SU-DHL-6 (cell line): ENCODE data around the gene MED27.

Source experiments
- H2AFZ ChIP-seq: fragments of 200-600 bp; sonication (generic); 2 replicates; pipeline ENCODE4 v1.6.1; 2014; ENCODE audit warnings: low read depth, mild to moderate bottlenecking, moderate library complexity, mixed read lengths, antibody characterized with exemption, low read length; ENCODE audit not compliant: severe bottlenecking
- H3F3A ChIP-seq: fragments of 200-600 bp; shearing (Covaris generic); 2 replicates; pipeline ENCODE4 v1.6.0; 2016; ENCODE audit warnings: antibody characterized with exemption, mild to moderate bottlenecking; ENCODE audit not compliant: insufficient read depth
- H3K27ac ChIP-seq: fragments of 200-600 bp; sonication (generic); 2 replicates; pipeline ENCODE4 v1.5.1; 2016; ENCODE audit warnings: low read depth, mild to moderate bottlenecking, low read length, moderate library complexity, mixed read lengths
- H3K27me3 ChIP-seq: fragments of 200-600 bp; sonication (generic), shearing (Covaris generic); 2 replicates; pipeline ENCODE4 v1.6.0; 2014; ENCODE audit warnings: mild to moderate bottlenecking, low read length
- H3K36me3 ChIP-seq: fragments of 200-600 bp; sonication (generic); 2 replicates; pipeline ENCODE4 v1.6.1; 2014; ENCODE audit warnings: mild to moderate bottlenecking, low read length, mixed read lengths
- H3K4me2 ChIP-seq: fragments of 300-600, 200-600 bp; shearing (Covaris generic), sonication (generic); 2 replicates; pipeline ENCODE4 v1.6.0; 2014; ENCODE audit warnings: low read length, low read depth, mild to moderate bottlenecking; ENCODE audit not compliant: poor library complexity, severe bottlenecking
- H3K4me3 ChIP-seq: fragments of 200-600 bp; sonication (generic); 2 replicates; pipeline ENCODE4 v1.5.1; 2014; ENCODE audit warnings: antibody characterized with exemption, low read length, mild to moderate bottlenecking, mixed read lengths; ENCODE audit not compliant: insufficient read depth, poor library complexity, severe bottlenecking
- H3K79me2 ChIP-seq: fragments of 200-600 bp; sonication (generic); 2 replicates; pipeline ENCODE4 v1.6.1; 2014; ENCODE audit warnings: mild to moderate bottlenecking, low read length, moderate library complexity; ENCODE audit not compliant: insufficient read depth
- H3K9ac ChIP-seq: fragments of 200-600 bp; sonication (generic); 2 replicates; pipeline ENCODE4 v1.7.0; 2014; ENCODE audit warnings: mild to moderate bottlenecking, low read length
- H3K9me2 ChIP-seq: fragments of 200-600 bp; sonication (generic); replicated peaks from 2 replicates; pipeline ENCODE4 v1.6.1; 2014; ENCODE audit warnings: low read length; ENCODE audit not compliant: insufficient read depth
- H3K9me3 ChIP-seq: fragments of 200-600 bp; sonication (generic); 2 replicates; pipeline ENCODE4 v1.6.1; 2014; ENCODE audit warnings: low read length, mixed read lengths; ENCODE audit not compliant: insufficient read depth
- H4K20me1 ChIP-seq: fragments of 200-600 bp; sonication (generic); 2 replicates; pipeline ENCODE4 v1.6.1; 2014; ENCODE audit warnings: low read depth, mild to moderate bottlenecking, antibody characterized with exemption, low read length, moderate library complexity, mixed read lengths
- EZH2phosphoT487 ChIP-seq: fragments of 200-600 bp; sonication (generic), shearing (Covaris generic); conservative IDR thresholded peaks from 2 replicates; pipeline ENCODE4 v1.6.1; 2018; ENCODE audit warnings: mild to moderate bottlenecking, antibody characterized with exemption, low read length, moderate library complexity, mixed read lengths
- TF ChIP-seq, protein P1 (sequence below): fragments of 200-600 bp; sonication (generic); IDR thresholded peaks from one replicate; pipeline ENCODE4 v1.5.1; 2017; ENCODE audit warnings: antibody characterized with exemption, mild to moderate bottlenecking, low read length, moderate library complexity; ENCODE audit not compliant: insufficient read depth, poor library complexity, severe bottlenecking

The MED27 gene

GRCh38 chr9:132000659-132001058, 79.0 kb downstream of the MED27 start:
- Histone ChIP-seq H3F3A (no peaks in the 10 kb centered on the region), H3K9ac (no peak overlapping the region), H3K27me3 (no peaks in the 10 kb centered on the region), H4K20me1 (no peaks in the 10 kb centered on the region), H3K9me2 (no peaks in the 10 kb centered on the region), H3K36me3 (no peaks in the 10 kb centered on the region), H2AFZ (no peak overlapping the region), H3K4me3 (no peak overlapping the region), H3K9me3 (no peaks in the 10 kb centered on the region), H3K4me2 (no peak overlapping the region), H3K27ac (no peak overlapping the region), H3K79me2 (no peaks in the 10 kb centered on the region)
- TF ChIP-seq, protein P1, sequence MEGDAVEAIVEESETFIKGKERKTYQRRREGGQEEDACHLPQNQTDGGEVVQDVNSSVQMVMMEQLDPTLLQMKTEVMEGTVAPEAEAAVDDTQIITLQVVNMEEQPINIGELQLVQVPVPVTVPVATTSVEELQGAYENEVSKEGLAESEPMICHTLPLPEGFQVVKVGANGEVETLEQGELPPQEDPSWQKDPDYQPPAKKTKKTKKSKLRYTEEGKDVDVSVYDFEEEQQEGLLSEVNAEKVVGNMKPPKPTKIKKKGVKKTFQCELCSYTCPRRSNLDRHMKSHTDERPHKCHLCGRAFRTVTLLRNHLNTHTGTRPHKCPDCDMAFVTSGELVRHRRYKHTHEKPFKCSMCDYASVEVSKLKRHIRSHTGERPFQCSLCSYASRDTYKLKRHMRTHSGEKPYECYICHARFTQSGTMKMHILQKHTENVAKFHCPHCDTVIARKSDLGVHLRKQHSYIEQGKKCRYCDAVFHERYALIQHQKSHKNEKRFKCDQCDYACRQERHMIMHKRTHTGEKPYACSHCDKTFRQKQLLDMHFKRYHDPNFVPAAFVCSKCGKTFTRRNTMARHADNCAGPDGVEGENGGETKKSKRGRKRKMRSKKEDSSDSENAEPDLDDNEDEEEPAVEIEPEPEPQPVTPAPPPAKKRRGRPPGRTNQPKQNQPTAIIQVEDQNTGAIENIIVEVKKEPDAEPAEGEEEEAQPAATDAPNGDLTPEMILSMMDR = no peak

GRCh38 chr9:131999692-132000551, 79.7 kb downstream of the MED27 start:
- H3K27ac ChIP-seq = no peak overlapping the region
- no peak overlapping the region for H3K4me2 ChIP-seq
- H3F3A ChIP-seq = no peaks in the 10 kb centered on the region
- H3K9ac ChIP-seq = no peak overlapping the region
- no peaks in the 10 kb centered on the region for H3K36me3 ChIP-seq
- no peaks in the 10 kb centered on the region for H3K9me2 ChIP-seq
- no peak overlapping the region for H2AFZ ChIP-seq
- no peaks in the 10 kb centered on the region for H4K20me1 ChIP-seq
- no peak for TF ChIP-seq EZH2phosphoT487
- TF ChIP-seq, protein P1 = no peak
- no peaks in the 10 kb centered on the region for H3K27me3 ChIP-seq
- no peak overlapping the region for H3K4me3 ChIP-seq
- no peaks in the 10 kb centered on the region for H3K79me2 ChIP-seq
- no peaks in the 10 kb centered on the region for H3K9me3 ChIP-seq

- Histone ChIP-seq H3K79me2 (no peaks in the 10 kb centered on the region), H3K4me2 (no peak overlapping the region), H3K9me2 (no peaks in the 10 kb centered on the region), H3K27ac (no peak overlapping the region), H4K20me1 (no peaks in the 10 kb centered on the region), H3F3A (no peaks in the 10 kb centered on the region), H3K4me3 (no peak overlapping the region), H3K9ac (no peak overlapping the region), H3K27me3 (no peaks in the 10 kb centered on the region), H3K9me3 (no peaks in the 10 kb centered on the region), H3K36me3 (no peaks in the 10 kb centered on the region), H2AFZ (no peak overlapping the region)
- TF ChIP-seq EZH2phosphoT487 = no peak
- TF ChIP-seq, protein P1 = no peak
Observed at GRCh38 chr9:131997779-131998178, 81.9 kb downstream of the MED27 start.
